Activated CD8-positive, alpha-beta T cell treated with anti-CD3 and anti-CD28 coated beads for 36 hours (primary cell): ENCODE results near the gene TCOF1. TPM values are rescaled to one million over a fixed set of nuclear protein-coding genes. Genes with fewer than 3 reads are reported as not detected.

ENCODE experiments used
- ATAC-seq: fragments of 200-7000 bp; cut with Tn5 transposase; one replicate; pipeline ENCODE4 v1.10.0; 2021; ENCODE audit warnings: mild to moderate bottlenecking, moderate library complexity
- CTCF ChIA-PET: fragments of 350-600 bp; sonication (Branson Sonifier 250); formaldehyde crosslinking; loops from one replicate; lab custom pipeline; 2021; ENCODE audit warnings: antibody characterized with exemption; lab: Charles Lee
- POLR2A ChIA-PET: fragments of 350-600 bp; sonication (Branson Sonifier 250); formaldehyde crosslinking; loops from one replicate; lab custom pipeline; 2021; ENCODE audit warnings: antibody characterized with exemption; lab: Charles Lee
- DNase-seq: peaks from one replicate; pipeline ENCODE4 v3.0.0-alpha.2; 2020
- H3K27ac Mint-ChIP-seq: one replicate; pipeline ENCODE4 v1.8.0; 2021; ENCODE audit warnings: mild to moderate bottlenecking, mixed read lengths
- H3K27me3 Mint-ChIP-seq: one replicate; pipeline ENCODE4 v1.8.0; 2021; ENCODE audit warnings: mixed read lengths
- H3K36me3 Mint-ChIP-seq: one replicate; pipeline ENCODE4 v1.8.0; 2021; ENCODE audit warnings: low read depth, mixed read lengths
- H3K4me1 Mint-ChIP-seq: one replicate; pipeline ENCODE4 v1.8.0; 2021; ENCODE audit warnings: low read depth, mixed read lengths
- H3K4me3 Mint-ChIP-seq: one replicate; pipeline ENCODE4 v1.8.0; 2021; ENCODE audit warnings: mild to moderate bottlenecking, moderate library complexity, mixed read lengths
- H3K9me3 Mint-ChIP-seq: one replicate; pipeline ENCODE4 v1.8.0; 2021; ENCODE audit warnings: mixed read lengths
- intact Hi-C: fragments of 100-400 bp; cut with micrococcal nuclease; formaldehyde crosslinking; loops from one replicate; pipeline ENCODE4 v1.10.0; 2022
- total RNA-seq, 2 experiments: library from RNA; stranded (reverse); gene quantifications; one replicate each; pipeline ENCODE4 v1.2.3, GENCODE V29; 2021
- TF ChIP-seq, protein P1 (sequence below): fragments of 200-600 bp; IDR thresholded peaks from one replicate; pipeline ENCODE4 v1.8.0; 2022; ENCODE audit warnings: antibody characterized with exemption, mild to moderate bottlenecking

The TCOF1 gene
- total RNA-seq, 2 experiments from 2014 or later: 114 to 117 TPM

GRCh38 chr5:150316320-150316719 lies 41.2 kb upstream of the TCOF1 start:
- H3K36me3 Mint-ChIP-seq: no peaks in the 10 kb centered on the region
- H3K9me3 Mint-ChIP-seq: no peaks in the 10 kb centered on the region
- intact Hi-C loops: no loop called here
- ATAC-seq (no peak), DNase-seq (no peak)
- POLR2A ChIA-PET: no interaction called here
- TF ChIP-seq, protein P1, sequence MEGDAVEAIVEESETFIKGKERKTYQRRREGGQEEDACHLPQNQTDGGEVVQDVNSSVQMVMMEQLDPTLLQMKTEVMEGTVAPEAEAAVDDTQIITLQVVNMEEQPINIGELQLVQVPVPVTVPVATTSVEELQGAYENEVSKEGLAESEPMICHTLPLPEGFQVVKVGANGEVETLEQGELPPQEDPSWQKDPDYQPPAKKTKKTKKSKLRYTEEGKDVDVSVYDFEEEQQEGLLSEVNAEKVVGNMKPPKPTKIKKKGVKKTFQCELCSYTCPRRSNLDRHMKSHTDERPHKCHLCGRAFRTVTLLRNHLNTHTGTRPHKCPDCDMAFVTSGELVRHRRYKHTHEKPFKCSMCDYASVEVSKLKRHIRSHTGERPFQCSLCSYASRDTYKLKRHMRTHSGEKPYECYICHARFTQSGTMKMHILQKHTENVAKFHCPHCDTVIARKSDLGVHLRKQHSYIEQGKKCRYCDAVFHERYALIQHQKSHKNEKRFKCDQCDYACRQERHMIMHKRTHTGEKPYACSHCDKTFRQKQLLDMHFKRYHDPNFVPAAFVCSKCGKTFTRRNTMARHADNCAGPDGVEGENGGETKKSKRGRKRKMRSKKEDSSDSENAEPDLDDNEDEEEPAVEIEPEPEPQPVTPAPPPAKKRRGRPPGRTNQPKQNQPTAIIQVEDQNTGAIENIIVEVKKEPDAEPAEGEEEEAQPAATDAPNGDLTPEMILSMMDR: no peak
- no peaks in the 10 kb centered on the region for H3K27me3 Mint-ChIP-seq
- no peaks in the 10 kb centered on the region for H3K4me1 Mint-ChIP-seq
- H3K27ac Mint-ChIP-seq: no peak overlapping the region
- H3K4me3 Mint-ChIP-seq: no peak overlapping the region
- CTCF ChIA-PET: no interaction called here

DNA sequence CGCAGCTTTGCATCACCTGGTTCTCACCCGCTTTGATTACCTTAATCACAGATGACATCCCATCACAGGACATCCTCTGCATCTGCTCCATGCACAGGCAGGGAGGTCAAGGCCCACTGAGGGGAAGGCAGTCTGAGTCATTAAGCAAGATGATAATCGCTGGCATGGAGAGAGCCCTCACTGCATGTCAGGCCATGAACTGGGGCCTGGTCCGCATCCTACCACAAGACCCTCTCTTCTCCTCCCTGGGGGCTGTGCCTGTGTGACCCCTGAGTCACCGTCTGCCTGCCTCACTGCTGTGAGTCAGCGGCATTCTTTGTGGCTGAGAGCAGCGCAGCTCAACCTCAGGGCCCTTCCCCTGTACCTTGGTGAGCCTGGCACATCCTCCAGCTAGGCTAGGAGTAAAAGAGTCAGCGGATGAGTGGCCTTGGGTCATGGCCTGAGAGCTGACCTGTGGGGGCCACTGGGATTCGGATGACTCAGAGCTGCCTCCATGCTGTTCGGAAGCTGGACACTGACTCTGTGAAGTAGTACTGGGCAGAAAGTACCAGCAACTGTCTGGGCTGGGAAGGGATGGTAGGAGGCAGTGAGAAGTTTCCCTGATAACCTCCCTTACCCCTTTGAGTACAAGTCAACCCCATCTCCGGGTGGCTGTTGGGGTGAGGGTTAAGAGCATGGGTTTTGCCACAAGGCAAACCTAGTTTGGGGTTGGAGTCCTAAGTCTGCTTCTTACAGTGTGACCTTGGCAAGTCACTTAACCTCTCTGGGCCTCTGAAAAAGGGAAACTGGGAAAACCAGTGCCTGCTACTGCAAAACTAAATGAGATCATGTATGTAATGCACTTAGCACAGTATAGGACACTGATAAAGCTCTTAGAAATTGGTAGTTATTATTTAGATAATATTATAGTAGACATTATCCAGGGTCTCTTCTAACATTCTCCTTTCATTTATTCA lies 40.2 kb upstream of the TCOF1 start:
- CTCF ChIA-PET: no interaction called here
- H3K9me3 Mint-ChIP-seq: no peaks in the 10 kb centered on the region
- H3K36me3 Mint-ChIP-seq: no peaks in the 10 kb centered on the region
- POLR2A ChIA-PET: no interaction called here
- H3K27ac Mint-ChIP-seq: no peak overlapping the region
- H3K4me3 Mint-ChIP-seq: no peak overlapping the region
- intact Hi-C loops: no loop called here
- DNase-seq (peak; percentile 29), ATAC-seq (peak; percentile 77)
- H3K27me3 Mint-ChIP-seq: no peaks in the 10 kb centered on the region
- TF ChIP-seq, protein P1: no peak
- H3K4me1 Mint-ChIP-seq: peaks cover 3% of the 10 kb centered on the region

DNA sequence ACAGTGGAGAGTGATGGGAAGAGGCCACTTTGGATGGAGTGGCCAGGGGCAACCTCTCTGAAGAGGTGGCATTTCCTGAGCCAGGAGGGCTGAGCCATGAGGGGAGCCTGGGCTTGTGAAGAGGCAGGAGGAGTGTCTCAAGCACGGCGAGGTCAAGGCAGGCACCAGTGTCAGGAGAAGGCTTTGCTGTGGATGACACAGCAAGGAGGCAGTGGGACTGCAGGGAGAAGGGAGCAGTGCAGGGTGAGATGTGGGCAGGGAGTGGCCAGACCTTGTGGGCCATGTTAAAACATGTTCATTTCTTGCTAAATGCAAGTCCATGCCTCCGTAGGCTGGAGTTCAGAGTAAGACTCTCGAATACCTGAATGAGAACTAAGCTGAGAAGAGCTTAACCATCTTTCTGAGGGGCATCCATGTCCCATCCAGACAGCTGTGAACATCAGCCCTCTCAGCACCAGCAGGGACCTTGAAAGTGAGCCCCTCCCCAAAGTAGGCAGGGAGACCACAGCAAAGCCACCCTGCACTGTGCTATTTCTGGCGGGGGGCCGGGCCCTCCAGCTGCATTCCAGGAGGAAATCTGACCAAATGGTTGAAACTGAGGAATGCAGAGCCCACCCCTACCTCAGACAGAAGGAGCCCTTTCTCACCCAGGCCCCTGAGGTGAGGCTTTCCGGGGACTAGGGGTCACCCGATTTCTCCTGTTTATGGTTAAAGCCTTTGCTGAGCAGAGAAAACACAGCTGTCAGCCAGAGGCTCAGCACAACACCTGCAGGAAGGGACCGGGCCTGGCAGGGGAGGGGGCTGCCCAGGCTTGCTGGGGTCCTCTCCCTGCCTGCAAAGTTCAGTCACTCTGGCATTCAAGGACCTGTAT lies 38.6 kb upstream of the TCOF1 start:
- Mint-ChIP-seq H3K27me3 (no peaks in the 10 kb centered on the region), H3K36me3 (no peaks in the 10 kb centered on the region), H3K4me1 (peaks cover 3% of the 10 kb centered on the region), H3K4me3 (no peak overlapping the region), H3K9me3 (no peaks in the 10 kb centered on the region), H3K27ac (no peak overlapping the region)
- ATAC-seq (no peak), DNase-seq (no peak)
- intact Hi-C loops: no loop called here
- TF ChIP-seq, protein P1: no peak
- ChIA-PET CTCF (interaction anchor here (1.0 kb wide), 1 partner anchor 32 kb away, joined by 3 read pairs; no protein-coding TSS in a partner anchor), POLR2A (no interaction called here)

DNA sequence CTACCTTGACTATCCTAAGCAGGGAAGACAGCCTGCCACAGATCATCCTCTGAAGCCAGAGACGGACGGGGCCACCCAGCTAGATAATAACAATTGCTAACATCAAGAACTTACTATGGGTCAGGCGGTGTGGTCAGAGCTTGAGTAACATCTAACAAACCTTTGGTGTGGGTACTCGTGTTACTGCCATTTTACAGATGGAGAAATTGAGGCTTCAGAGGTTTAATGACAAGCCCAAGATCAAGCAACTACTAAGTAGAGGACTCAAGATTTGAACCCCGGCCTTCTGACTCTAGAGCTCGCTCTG lies 38.1 kb upstream of the TCOF1 start:
- ChIA-PET CTCF (interaction anchor here (1.0 kb wide), 1 partner anchor 32 kb away, joined by 3 read pairs; no protein-coding TSS in a partner anchor), POLR2A (no interaction called here)
- Mint-ChIP-seq H3K27me3 (no peaks in the 10 kb centered on the region), H3K4me3 (no peak overlapping the region), H3K36me3 (no peaks in the 10 kb centered on the region), H3K9me3 (no peaks in the 10 kb centered on the region), H3K4me1 (peaks cover 3% of the 10 kb centered on the region), H3K27ac (no peak overlapping the region)
- no peak for ATAC-seq
- intact Hi-C loops: no loop called here
- TF ChIP-seq, protein P1: no peak
- DNase-seq: no peak
